K562 (cell line): ENCODE data around the gene EPHB4. TPM values are rescaled to one million over a fixed set of nuclear protein-coding genes. Genes with fewer than 3 reads are reported as not detected.

Source experiments
- CLOCK ChIP-seq: fragments of 250-450 bp; sonication (Bioruptor Pico); IDR thresholded peaks from 2 replicates; pipeline ENCODE4 v1.4.0; 2020; ENCODE audit warnings: mild to moderate bottlenecking, moderate library complexity, borderline replicate concordance
- CXXC5 ChIP-seq: fragments of 250-450 bp; sonication (Bioruptor Pico); IDR thresholded peaks from 2 replicates; pipeline ENCODE4 v1.8.0; 2022; ENCODE audit warnings: inconsistent platforms, mild to moderate bottlenecking, moderate library complexity
- E2F1 ChIP-seq: sonication (generic); formaldehyde crosslinking; IDR thresholded peaks from 2 replicates; pipeline ENCODE4 v1.8.1; 2023; ENCODE audit warnings: mild to moderate bottlenecking, missing genetic modification reagents, moderate library complexity
- POLR2AphosphoS2 ChIP-seq: IDR thresholded peaks from 2 replicates; pipeline ENCODE4 v1.6.1; 2012; ENCODE audit warnings: low read length, improper control_type of control experiment
- RBFOX2 ChIP-seq: fragments of 200-400 bp; formaldehyde crosslinking; IDR thresholded peaks from 2 replicates; pipeline ENCODE4 v1.6.1; 2017; ENCODE audit warnings: low read depth, mild to moderate bottlenecking, low read length, moderate library complexity
- SP1 ChIP-seq: sonication (generic); formaldehyde crosslinking; IDR thresholded peaks from 2 replicates; pipeline ENCODE4 v1.8.1; 2022; ENCODE audit warnings: mild to moderate bottlenecking, missing genetic modification reagents
- TARDBP ChIP-seq: fragments of 450-650 bp; IDR thresholded peaks from 2 replicates; pipeline ENCODE4 v1.6.1; 2016
- TBL1XR1 ChIP-seq, 2 experiments: IDR thresholded peaks; 2 replicates each; pipeline ENCODE4 v1.6.1; 2012; ENCODE audit warnings: improper control_type of control experiment in 2 of 2, low read length in 2 of 2, mild to moderate bottlenecking in 1 of 2
- ZBTB40 ChIP-seq, 2 experiments: fragments of 450-650 bp in 1 of 2; sonication (generic) in 1 of 2; formaldehyde crosslinking in 1 of 2; IDR thresholded peaks; 2 replicates each; pipeline versions ENCODE4 v1.7.1 to v1.9.0; 2016 to 2022; ENCODE audit warnings: inconsistent platforms in 1 of 2, mild to moderate bottlenecking in 1 of 2, missing genetic modification reagents in 1 of 2
- ZNF449 ChIP-seq: fragments of 250-450 bp; sonication (Bioruptor Pico); IDR thresholded peaks from 2 replicates; pipeline ENCODE4 v1.8.0; 2022; ENCODE audit warnings: moderate library complexity, mild to moderate bottlenecking, inconsistent platforms
- ZNF644 ChIP-seq: fragments of 200-800 bp; sonication (Bioruptor generic); IDR thresholded peaks from 2 replicates; pipeline ENCODE4 v1.6.1; 2016; ENCODE audit warnings: low read depth, missing genetic modification characterization, missing compliant biosample characterization
- polyA plus RNA-seq, 8 experiments: library from polyadenylated mRNA; depleted of rRNA in 4 of 8; stranded (reverse) in 5 of 8; unstranded in 3 of 8; fragments of >200 nt; fragmentation: Nextera tagmentation in 2 of 8; fragmentation: Illumina TruSeq in 1 of 8; extraction: Ambion mirVana in 2 of 8; extraction: Trizol in 1 of 8; gene quantifications; 2 replicates each; pipeline versions ENCODE4 v1.2.1 to v1.2.3, GENCODE V29; 2011 to 2014; ENCODE audit warnings: inconsistent platforms in 1 of 8, missing spikeins in 1 of 8
- total RNA-seq, 7 experiments: library from RNA; depleted of rRNA in 6 of 7; stranded (reverse); fragments of >200 nt in 6 of 7; fragmentation: Illumina TruSeq in 2 of 7; extraction: Trizol in 2 of 7; gene quantifications; 2 replicates each; pipeline versions ENCODE4 v1.2.1 to v1.2.3, GENCODE V29; 2011 to 2021; ENCODE audit warnings: low replicate concordance in 1 of 7

Gene EPHB4
- total and polyA plus RNA-seq, 9 of the 15 experiments (the other 6 are each of a cell fraction or from before 2014, with no cell fraction given) = 1.2 to 82.1 (median 37.9) TPM

GRCh38 chr7:100867040-100867775, 39.9 kb upstream of the EPHB4 start, which contains the start of gene TRIP6 (continued):
- TF ChIP-seq ZBTB40 (IDR thresholded peaks at IDR 0.05) (peak; percentile 35; the same call in 1 of the 2 replicates), ZBTB40 (CRISPR knock-in tag; IDR thresholded peaks at IDR 0.05) (no peak), TBL1XR1 (IDR thresholded peaks at IDR 0.05; ENCODE audit: low read length in 2 of 2) (peak in 1 of 2 experiments; percentile 25; a peak in 1 of 4 replicates), SP1 (peak; percentile 75), CLOCK (CRISPR knock-in tag) (peak; percentile 78; the same call in 1 of the 2 replicates), RBFOX2 (peak; percentile 84), E2F1 (0 out of 2 replicates have a peak, but pooled peaks have one; percentile 24), ZNF644 (tag) (no peak), CXXC5 (CRISPR knock-in tag) (peak; percentile 83), ZNF449 (CRISPR knock-in tag) (peak; percentile 76; the same call in 1 of the 2 replicates), POLR2AphosphoS2 (0 out of 2 replicates have a peak, but pooled peaks have one; percentile 43), TARDBP (peak; percentile 35; the same call in 1 of the 2 replicates)
